Measurements from ENCODE around the gene TMX2. TPM values are rescaled to one million over a fixed set of nuclear protein-coding genes. Genes with fewer than 3 reads are reported as not detected.
A peak's percentile ranks its signal among the peaks of the same experiment; 100 is the strongest.

TMX2 gene
- total RNA-seq, 1 donor from 2014 or later = 51.0 TPM

DNA sequence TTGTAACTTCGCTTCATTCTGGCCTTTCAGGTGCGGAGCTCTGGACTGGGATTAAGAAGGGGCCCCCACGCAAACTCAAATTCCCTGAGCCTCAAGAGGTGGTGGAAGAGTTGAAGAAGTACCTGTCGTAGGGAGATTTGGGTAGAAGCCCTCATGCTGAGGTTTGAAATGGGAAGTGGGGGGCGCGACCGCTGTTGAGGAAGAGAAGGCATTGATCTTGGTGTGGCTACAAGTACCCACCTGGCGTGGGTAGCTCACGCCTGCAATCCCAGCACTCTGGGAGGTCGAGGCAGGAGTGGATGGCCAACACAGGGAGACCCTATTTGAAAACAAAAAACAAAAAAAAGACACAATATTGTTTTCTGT, 29.7 kb downstream of the TMX2 start:
- TF ChIP-seq CTCF (IDR thresholded peaks at IDR 0.05; ENCODE audit: unreplicated experiment) = no peak
- Mint-ChIP-seq H3K4me3 (ENCODE audit: unreplicated experiment) (peak overlapping the region; percentile 100), H3K27me3 (ENCODE audit: unreplicated experiment) (peaks cover 19% of the 10 kb centered on the region), H3K9me3 (ENCODE audit: unreplicated experiment) (no peaks in the 10 kb centered on the region), H3K27ac (ENCODE audit: unreplicated experiment) (peak overlapping the region; percentile 99), H3K36me3 (ENCODE audit: low read depth, unreplicated experiment) (peaks cover 49% of the 10 kb centered on the region), H3K4me1 (ENCODE audit: unreplicated experiment) (peaks cover 33% of the 10 kb centered on the region)
- no peak for DNase-seq (ENCODE audit: low spot score)

DNA sequence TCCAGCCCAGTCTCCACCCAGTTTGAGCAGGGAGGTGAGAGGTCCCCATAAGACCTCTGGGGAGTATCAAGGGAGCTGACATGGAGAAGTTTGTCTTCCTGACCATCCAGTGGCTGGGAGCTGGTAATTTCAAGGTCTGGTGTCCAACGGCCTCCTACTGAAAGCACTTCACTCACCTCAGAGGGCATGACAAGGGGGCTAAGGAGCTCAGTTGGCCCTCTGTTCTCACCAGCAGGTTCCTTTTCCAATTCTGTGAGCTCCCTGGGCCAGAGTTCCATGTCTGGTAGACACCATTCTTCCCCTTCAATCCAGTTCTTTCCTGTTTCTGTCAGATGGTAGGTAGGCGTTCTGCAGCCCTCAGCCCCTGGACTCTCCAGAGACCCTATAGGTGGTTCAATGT, 32.0 kb downstream of the TMX2 start:
- H3K9me3 Mint-ChIP-seq (ENCODE audit: unreplicated experiment) = no peaks in the 10 kb centered on the region
- H3K4me1 Mint-ChIP-seq (ENCODE audit: unreplicated experiment) = peaks cover 33% of the 10 kb centered on the region
- H3K4me3 Mint-ChIP-seq (ENCODE audit: unreplicated experiment) = no peak overlapping the region
- H3K36me3 Mint-ChIP-seq (ENCODE audit: low read depth, unreplicated experiment) = peaks cover 34% of the 10 kb centered on the region
- H3K27me3 Mint-ChIP-seq (ENCODE audit: unreplicated experiment) = peaks cover 22% of the 10 kb centered on the region
- no peak for TF ChIP-seq CTCF (IDR thresholded peaks at IDR 0.05; ENCODE audit: unreplicated experiment)
- no peak for DNase-seq (ENCODE audit: low spot score)
- H3K27ac Mint-ChIP-seq (ENCODE audit: unreplicated experiment) = peak overlapping the region; percentile 70

DNA sequence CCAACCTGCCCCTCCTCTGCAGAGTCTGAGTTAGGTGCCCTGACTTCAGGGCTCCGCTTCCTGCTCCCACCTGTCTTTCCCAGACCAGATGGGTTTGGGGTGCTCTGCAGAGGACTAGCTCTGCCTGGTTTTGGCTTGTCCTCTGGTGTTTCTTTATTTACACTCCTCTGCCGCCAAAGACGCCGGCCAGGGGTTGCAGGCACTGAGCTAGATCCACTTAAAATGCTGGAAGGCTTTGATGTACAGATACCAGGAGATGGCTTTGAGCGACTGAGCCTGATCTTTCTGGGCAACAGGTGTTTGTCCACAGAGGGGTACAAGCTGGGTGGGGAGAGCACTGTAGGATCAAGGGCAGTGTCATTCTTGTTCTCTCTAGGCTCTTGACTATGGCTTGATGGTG, 32.8 kb downstream of the TMX2 start:
- peaks cover 19% of the 10 kb centered on the region for H3K27me3 Mint-ChIP-seq (ENCODE audit: unreplicated experiment)
- DNase-seq (ENCODE audit: low spot score) = no peak
- H3K4me3 Mint-ChIP-seq (ENCODE audit: unreplicated experiment) = peak overlapping the region; percentile 37
- no peak for TF ChIP-seq CTCF (IDR thresholded peaks at IDR 0.05; ENCODE audit: unreplicated experiment)
- peaks cover 31% of the 10 kb centered on the region for H3K4me1 Mint-ChIP-seq (ENCODE audit: unreplicated experiment)
- peak overlapping the region; percentile 13 for H3K27ac Mint-ChIP-seq (ENCODE audit: unreplicated experiment)
- no peaks in the 10 kb centered on the region for H3K9me3 Mint-ChIP-seq (ENCODE audit: unreplicated experiment)
- H3K36me3 Mint-ChIP-seq (ENCODE audit: low read depth, unreplicated experiment) = peaks cover 31% of the 10 kb centered on the region

- peaks cover 30% of the 10 kb centered on the region for H3K36me3 Mint-ChIP-seq (ENCODE audit: low read depth, unreplicated experiment)
- DNase-seq (ENCODE audit: low spot score) = no peak
- no peaks in the 10 kb centered on the region for H3K9me3 Mint-ChIP-seq (ENCODE audit: unreplicated experiment)
- H3K27me3 Mint-ChIP-seq (ENCODE audit: unreplicated experiment) = peaks cover 15% of the 10 kb centered on the region
- peaks cover 29% of the 10 kb centered on the region for H3K4me1 Mint-ChIP-seq (ENCODE audit: unreplicated experiment)
- H3K27ac Mint-ChIP-seq (ENCODE audit: unreplicated experiment) = peak overlapping the region; percentile 16
- H3K4me3 Mint-ChIP-seq (ENCODE audit: unreplicated experiment) = no peak overlapping the region
- TF ChIP-seq CTCF (IDR thresholded peaks at IDR 0.05; ENCODE audit: unreplicated experiment) = no peak
Measured at GRCh38 chr11:57746920-57747319, 34.5 kb downstream of the TMX2 start.

DNA sequence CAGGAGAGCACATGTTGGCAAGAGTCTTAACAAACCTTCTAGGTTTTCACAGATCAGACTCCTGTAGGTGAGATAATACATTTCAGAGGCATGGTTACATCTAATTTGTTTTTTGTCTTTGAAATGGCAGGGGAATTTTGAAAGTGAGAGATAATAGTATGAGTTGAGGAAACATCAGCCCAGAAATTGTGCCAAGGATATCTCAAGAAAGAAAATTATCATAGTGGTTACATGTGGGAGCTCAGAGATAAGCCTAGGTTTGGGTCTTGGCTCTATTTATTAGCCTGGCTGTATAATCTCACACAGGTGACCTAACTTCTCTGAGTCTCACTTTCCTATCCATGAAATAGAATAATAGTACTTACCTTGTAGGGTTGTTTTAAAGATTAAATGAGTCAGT, 38.8 kb downstream of the TMX2 start:
- no peaks in the 10 kb centered on the region for H3K9me3 Mint-ChIP-seq (ENCODE audit: unreplicated experiment)
- H3K36me3 Mint-ChIP-seq (ENCODE audit: low read depth, unreplicated experiment) = peaks cover 6% of the 10 kb centered on the region
- no peak for TF ChIP-seq CTCF (IDR thresholded peaks at IDR 0.05; ENCODE audit: unreplicated experiment)
- no peak for DNase-seq (ENCODE audit: low spot score)
- peak overlapping the region; percentile 17 for H3K27ac Mint-ChIP-seq (ENCODE audit: unreplicated experiment)
- no peak overlapping the region for H3K4me3 Mint-ChIP-seq (ENCODE audit: unreplicated experiment)
- H3K27me3 Mint-ChIP-seq (ENCODE audit: unreplicated experiment) = peaks cover 10% of the 10 kb centered on the region
- H3K4me1 Mint-ChIP-seq (ENCODE audit: unreplicated experiment) = peaks cover 6% of the 10 kb centered on the region

All from endothelial cell (in vitro differentiated cells).